Muscle of back (tissue), 11 donors: ENCODE results near the gene INPP5B. TPM values are rescaled to one million over a fixed set of nuclear protein-coding genes. Genes with fewer than 3 reads are reported as not detected.

Source experiments
- DNase-seq, 3 donors: peaks; one replicate each; pipeline versions ENCODE4 v3.0.0 to v3.0.0-alpha.2; 2013
- polyA plus RNA-seq, 10 donors: library from polyadenylated mRNA; unstranded; fragments of 120-200 nt; gene quantifications; one replicate each; pipeline ENCODE4 v1.2.1, GENCODE V29; 2013; ENCODE audit not compliant: insufficient read length in 10 of 10

Gene INPP5B
- polyA plus RNA-seq, 10 donors = 7.1 to 13.6 (median 10.8) TPM

- DNase-seq = no peak
Measured at GRCh38 chr1:37840711-37841110, 106.1 kb downstream of the INPP5B start.

- no peak for DNase-seq
Measured at GRCh38 chr1:37839676-37840075, 107.2 kb downstream of the INPP5B start.

GRCh38 chr1:37836788-37837187, 110.1 kb downstream of the INPP5B start:
- DNase-seq = no peak

GRCh38 chr1:37831809-37832208, 115.0 kb downstream of the INPP5B start:
- no peak for DNase-seq

GRCh38 chr1:37831109-37831508, 115.7 kb downstream of the INPP5B start:
- no peak for DNase-seq

GRCh38 chr1:37828410-37829074, 118.3 kb downstream of the INPP5B start:
- DNase-seq = no peak

- no peak for DNase-seq
Measured at GRCh38 chr1:37825506-37825905, 121.3 kb downstream of the INPP5B start.

GRCh38 chr1:37824001-37824400, 122.9 kb downstream of the INPP5B start:
- no peak for DNase-seq

- DNase-seq = no peak
Measured at GRCh38 chr1:37822906-37823815, 123.7 kb downstream of the INPP5B start.

- no peak for DNase-seq
Measured at GRCh38 chr1:37821481-37821880, 125.4 kb downstream of the INPP5B start.

- no peak for DNase-seq
Measured at GRCh38 chr1:37817481-37817880, 129.4 kb downstream of the INPP5B start.

GRCh38 chr1:37814252-37814651, 132.6 kb downstream of the INPP5B start:
- DNase-seq = peak in 2 of 3 donors; percentile 10 to 34

- peak; percentile 22 to 70 (median 24) for DNase-seq
Measured at GRCh38 chr1:37813529-37814145, 133.2 kb downstream of the INPP5B start.

GRCh38 chr1:37811027-37811655, 135.7 kb downstream of the INPP5B start:
- DNase-seq = peak; percentile 53 to 79 (median 71)

Other genes with a start within 250 kb of the INPP5B start
- under 1 TPM in 5 of 10 donors, not detected in 5; 0.04 to 0.26 (median 0.18) TPM for gene EPHA10, start 181.9 kb downstream of the INPP5B start, polyA plus RNA-seq
- 1 to 10 TPM; 2.0 to 5.1 (median 3.0) TPM for gene MANEAL, start 153.2 kb downstream of the INPP5B start, polyA plus RNA-seq
- gene C1orf122, start 139.3 kb downstream of the INPP5B start, polyA plus RNA-seq = 10 to 100 TPM; 28.1 to 55.2 (median 34.3) TPM
- gene YRDC, start 138.8 kb downstream of the INPP5B start, polyA plus RNA-seq = 1 to 10 TPM; 6.4 to 9.5 (median 7.7) TPM
- gene MTF1, start 87.5 kb downstream of the INPP5B start, polyA plus RNA-seq = 1 to 10 TPM; 4.8 to 8.0 (median 6.1) TPM
- 10 to 100 TPM; 38.8 to 75.4 (median 57.2) TPM for gene SF3A3, start 43.0 kb upstream of the INPP5B start, polyA plus RNA-seq
- gene FHL3, start 58.5 kb upstream of the INPP5B start, polyA plus RNA-seq = 100 to 1,000 TPM in 9 of 10 donors, 10 to 100 TPM in 1; 66.8 to 174 (median 127) TPM
- 100 to 1,000 TPM in 5 of 10 donors, 10 to 100 TPM in 5; 77.5 to 122 (median 101) TPM for gene UTP11, start 65.7 kb upstream of the INPP5B start, polyA plus RNA-seq
- 1 to 10 TPM in 5 of 10 donors, under 1 TPM in 5; 0.34 to 1.8 (median 0.85) TPM for gene POU3F1, start 99.7 kb upstream of the INPP5B start, polyA plus RNA-seq